Left lung (tissue), 10 donors: ENCODE results near the gene CLCN1. TPM values are rescaled to one million over a fixed set of nuclear protein-coding genes. Genes with fewer than 3 reads are reported as not detected.
A peak's percentile ranks its signal among the peaks of the same experiment; 100 is the strongest.

Source experiments
- ATAC-seq: fragments of 200-7000 bp; cut with Tn5 transposase; one replicate; pipeline ENCODE4 v1.9.1; 2020; ENCODE audit warnings: moderate library complexity
- DNase-seq, 4 donors: peaks; one replicate each; pipeline ENCODE4 v3.0.0-alpha.2; 2013 to 2020
- H3K27ac ChIP-seq, 2 donors: fragments of 200-600 bp; sonication (generic) in 1 of 2; one replicate each; pipeline versions ENCODE4 v1.5.0 to v1.8.0; 2020 to 2021
- H3K27me3 ChIP-seq, 2 donors: fragments of 200-600 bp; sonication (generic) in 1 of 2; one replicate each; pipeline versions ENCODE4 v1.5.0 to v1.8.0; 2020 to 2021
- H3K36me3 ChIP-seq, 2 donors: fragments of 200-600 bp; sonication (generic) in 1 of 2; one replicate each; pipeline versions ENCODE4 v1.5.0 to v1.8.0; 2020 to 2021
- H3K4me1 ChIP-seq, 2 donors: fragments of 200-600 bp; one replicate each; pipeline ENCODE4 v1.8.0; 2021
- H3K4me3 ChIP-seq, 2 donors: fragments of 200-600 bp; sonication (generic) in 1 of 2; one replicate each; pipeline versions ENCODE4 v1.5.0 to v1.8.0; 2020 to 2021; ENCODE audit warnings: mild to moderate bottlenecking in 1 of 2
- H3K9me3 ChIP-seq, 2 donors: fragments of 200-600 bp; sonication (generic) in 1 of 2; one replicate each; pipeline versions ENCODE4 v1.5.0 to v1.8.0; 2020 to 2021
- CTCF ChIP-seq, 2 donors: fragments of 200-600 bp; sonication (generic) in 1 of 2; IDR thresholded peaks; one replicate each; pipeline versions ENCODE4 v1.5.0 to v1.8.0; 2021; ENCODE audit warnings: antibody characterized with exemption in 2 of 2
- intact Hi-C, 2 donors: fragments of 100-400 bp; cut with DNase I; formaldehyde crosslinking; loops; one replicate each; pipeline versions ENCODE4 v1.11.2 to v1.14.2; 2022
- polyA plus RNA-seq, 6 donors: library from polyadenylated mRNA; unstranded; fragments of 120-200 nt; gene quantifications; one replicate each; pipeline ENCODE4 v1.2.1, GENCODE V29; 2013; ENCODE audit not compliant: insufficient read length in 6 of 6
- total RNA-seq, 2 donors: library from RNA; stranded (reverse); fragmentation: NEBNext Ultra II Directional; extraction: Animal tissue kit (Norgen Biotek cat#: 25700); gene quantifications; one replicate each; pipeline ENCODE4 v1.2.1, GENCODE V29; 2021
- donor health status: DM: no; HTN: yes; CAD: no.
- donor health status: DM: no; HTN: no; CAD: no.

CLCN1 gene
- total and polyA plus RNA-seq, 8 donors = 0.08 to 0.09 (median 0.08) TPM; not detected in 5

DNA sequence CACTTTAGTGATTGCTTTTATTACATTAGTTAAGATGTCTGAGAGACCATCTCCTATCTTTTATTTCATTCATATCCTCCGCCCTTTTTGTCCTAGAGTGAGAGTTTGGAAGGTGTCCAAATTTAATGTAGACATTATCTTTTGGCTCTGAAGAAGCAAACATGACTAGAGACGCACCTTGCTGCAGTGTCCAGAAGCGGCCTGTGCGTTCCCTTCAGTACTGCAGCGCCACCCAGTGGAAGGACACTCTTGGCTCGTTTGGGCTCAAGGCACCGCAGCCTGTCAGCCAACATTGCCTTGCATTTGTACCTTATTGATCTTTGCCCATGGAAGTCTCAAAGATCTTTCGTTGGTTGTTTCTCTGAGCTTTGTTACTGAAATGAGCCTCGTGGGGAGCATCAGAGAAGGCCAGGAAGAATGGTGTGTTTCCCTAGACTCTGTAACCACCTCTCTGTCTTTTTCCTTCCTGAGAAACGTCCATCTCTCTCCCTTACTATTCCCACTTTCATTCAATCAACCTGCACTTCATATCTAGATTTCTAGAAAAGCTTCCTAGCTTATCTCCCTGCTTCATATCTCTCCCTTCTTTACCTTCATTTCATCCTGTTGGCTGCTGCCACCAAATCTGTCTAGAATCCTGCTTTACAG, 10.4 kb upstream of the CLCN1 start:
- H3K4me1 ChIP-seq = peaks cover 0 to 22% of the 10 kb centered on the region in 2 donors
- H3K36me3 ChIP-seq = peaks cover 0 to 88% of the 10 kb centered on the region in 2 donors
- H3K27me3 ChIP-seq = no peaks in the 10 kb centered on the region
- peak; percentile 54 to 65 for TF ChIP-seq CTCF (IDR thresholded peaks at IDR 0.05)
- H3K9me3 ChIP-seq = no peaks in the 10 kb centered on the region
- no peak overlapping the region for H3K4me3 ChIP-seq
- H3K27ac ChIP-seq = no peak overlapping the region
- intact Hi-C loops = no loop called here
- ATAC-seq (peak; percentile 68), DNase-seq (peak in 3 of 4 donors; percentile 40 to 87 (median 56))

- peaks cover 0 to 59% of the 10 kb centered on the region in 2 donors for H3K36me3 ChIP-seq
- H3K9me3 ChIP-seq = no peaks in the 10 kb centered on the region
- intact Hi-C loops = no loop called here
- no peak for ATAC-seq
- no peak for TF ChIP-seq CTCF (IDR thresholded peaks at IDR 0.05)
- no peak for DNase-seq
- no peaks in the 10 kb centered on the region for H3K4me1 ChIP-seq
- H3K27me3 ChIP-seq = no peaks in the 10 kb centered on the region
- H3K4me3 ChIP-seq = no peak overlapping the region
- H3K27ac ChIP-seq = no peak overlapping the region
Observed at GRCh38 chr7:143308632-143309031, 7.3 kb upstream of the CLCN1 start.

GRCh38 chr7:143314127-143314526, 1.8 kb upstream of the CLCN1 start:
- Histone ChIP-seq H3K9me3 (no peaks in the 10 kb centered on the region), H3K36me3 (peaks cover 0 to 6% of the 10 kb centered on the region in 2 donors), H3K4me3 (no peak overlapping the region), H3K27me3 (no peaks in the 10 kb centered on the region), H3K4me1 (peaks cover 0 to 8% of the 10 kb centered on the region in 2 donors), H3K27ac (no peak overlapping the region)
- ATAC-seq (no peak), DNase-seq (no peak)
- intact Hi-C loops = no loop called here
- no peak for TF ChIP-seq CTCF (IDR thresholded peaks at IDR 0.05)

DNA sequence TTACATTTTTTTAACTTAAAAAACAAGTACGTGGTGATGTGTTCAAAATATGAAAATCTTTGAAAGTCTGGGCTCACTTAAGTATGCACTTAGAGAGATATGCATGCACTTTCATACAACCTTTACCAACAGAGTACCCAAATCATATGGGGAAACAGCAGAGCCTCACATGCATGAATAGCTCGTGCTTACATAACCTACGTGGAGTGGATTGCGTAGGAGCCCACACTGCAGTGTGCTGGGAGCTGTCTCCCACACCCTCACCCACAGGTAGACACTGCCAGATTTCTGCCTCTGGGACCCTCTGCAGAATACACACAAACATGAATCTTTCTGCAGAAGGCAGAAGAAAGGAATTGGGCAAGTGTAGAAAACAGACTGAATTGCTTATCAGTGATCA, 581 bp downstream of the CLCN1 start:
- H3K36me3 ChIP-seq = no peaks in the 10 kb centered on the region
- no peak for TF ChIP-seq CTCF (IDR thresholded peaks at IDR 0.05)
- ATAC-seq = no peak

GRCh38 chr7:143318661-143319060, 2.8 kb downstream of the CLCN1 start:
- Histone ChIP-seq H3K27ac (no peak overlapping the region), H3K36me3 (no peaks in the 10 kb centered on the region), H3K4me3 (no peak overlapping the region), H3K9me3 (no peaks in the 10 kb centered on the region), H3K27me3 (no peaks in the 10 kb centered on the region), H3K4me1 (peaks cover 0 to 8% of the 10 kb centered on the region in 2 donors)
- DNase-seq = no peak
- ATAC-seq = peak; percentile 42
- intact Hi-C loops = no loop called here
- TF ChIP-seq CTCF (IDR thresholded peaks at IDR 0.05) = no peak

More for the DNA sequence above, 581 bp downstream of the CLCN1 start:
- Histone ChIP-seq H3K4me3 (no peak overlapping the region), H3K27ac (no peak overlapping the region), H3K9me3 (no peaks in the 10 kb centered on the region), H3K4me1 (peaks cover 0 to 8% of the 10 kb centered on the region in 2 donors), H3K27me3 (no peaks in the 10 kb centered on the region)
- DNase-seq = no peak
- intact Hi-C loops = no loop called here
